Neural crest cell (in vitro differentiated cells): ENCODE data around the gene PA2G4. TPM values are rescaled to one million over a fixed set of nuclear protein-coding genes. Genes with fewer than 3 reads are reported as not detected.
A peak's percentile ranks its signal among the peaks of the same experiment; 100 is the strongest.

Experiments used
- DNase-seq: peaks from one replicate; pipeline ENCODE4 v3.0.0; 2021; ENCODE audit warnings: low read depth, mixed read lengths, low spot score
- H3K27ac Mint-ChIP-seq: one replicate; pipeline ENCODE4 v1.8.0; 2021; ENCODE audit warnings: mild to moderate bottlenecking, mixed read lengths; ENCODE audit not compliant: unreplicated experiment
- H3K27me3 Mint-ChIP-seq: 2 replicates; pipeline ENCODE4 v1.8.0; 2021; ENCODE audit warnings: low read depth, mild to moderate bottlenecking, mixed read lengths
- H3K36me3 Mint-ChIP-seq: 2 replicates; pipeline ENCODE4 v1.8.0; 2021; ENCODE audit warnings: low read depth, mild to moderate bottlenecking, mixed read lengths
- H3K4me1 Mint-ChIP-seq: 2 replicates; pipeline ENCODE4 v1.8.0; 2021; ENCODE audit warnings: mixed read lengths
- H3K4me3 Mint-ChIP-seq: one replicate; pipeline ENCODE4 v1.8.0; 2021; ENCODE audit warnings: mild to moderate bottlenecking, mixed read lengths
- H3K9me3 Mint-ChIP-seq: 2 replicates; pipeline ENCODE4 v1.8.0; 2021; ENCODE audit warnings: mixed read lengths
- CTCF ChIP-seq: fragments of 200-600 bp; sonication (generic); conservative IDR thresholded peaks from 2 replicates; pipeline ENCODE4 v1.5.0; 2021; ENCODE audit warnings: antibody characterized with exemption, mild to moderate bottlenecking
- total RNA-seq: library from RNA; stranded (reverse); gene quantifications from 2 replicates; pipeline ENCODE4 v1.2.1, GENCODE V29; 2021

PA2G4 gene
- total RNA-seq, 1 donor from 2014 or later: 201 TPM

GRCh38 chr12:56081393-56082347, 22.7 kb upstream of the PA2G4 start:
- TF ChIP-seq CTCF: no peak
- Mint-ChIP-seq H3K4me3 (peak overlapping the region; percentile 96), H3K27me3 (peaks cover 41% of the 10 kb centered on the region), H3K36me3 (peaks cover 8% of the 10 kb centered on the region), H3K9me3 (no peaks in the 10 kb centered on the region), H3K27ac (peak overlapping the region; percentile 97), H3K4me1 (peaks cover 43% of the 10 kb centered on the region)
- peak; percentile 47 for DNase-seq

GRCh38 chr12:56082382-56082781, 22.0 kb upstream of the PA2G4 start:
- peaks cover 43% of the 10 kb centered on the region for H3K4me1 Mint-ChIP-seq
- peaks cover 8% of the 10 kb centered on the region for H3K36me3 Mint-ChIP-seq
- no peak for TF ChIP-seq CTCF
- H3K27me3 Mint-ChIP-seq: peaks cover 41% of the 10 kb centered on the region
- H3K9me3 Mint-ChIP-seq: no peaks in the 10 kb centered on the region
- DNase-seq: peak; percentile 6
- peak overlapping the region; percentile 27 for H3K27ac Mint-ChIP-seq
- peak overlapping the region; percentile 96 for H3K4me3 Mint-ChIP-seq

DNA sequence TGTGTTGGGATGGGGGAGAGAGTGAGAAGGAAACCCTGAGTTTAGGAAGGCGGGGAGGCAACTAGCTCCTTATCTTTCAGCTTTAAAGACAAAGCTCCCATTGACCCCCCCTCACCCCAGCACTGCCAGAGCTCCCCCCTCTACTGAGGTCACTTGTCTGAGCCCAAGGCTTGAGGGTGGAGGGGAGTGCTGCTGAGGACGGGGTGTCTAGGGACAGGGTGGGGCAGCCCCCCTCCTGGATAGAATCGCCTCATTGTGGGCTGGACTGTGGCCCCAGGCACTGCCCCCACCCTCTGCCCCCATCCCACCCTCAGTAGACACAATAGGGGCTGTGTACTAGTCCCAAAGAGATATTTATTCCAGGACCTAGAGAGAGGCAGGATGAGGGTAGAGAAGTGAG, 21.4 kb upstream of the PA2G4 start:
- Mint-ChIP-seq H3K9me3 (no peaks in the 10 kb centered on the region), H3K4me3 (peak overlapping the region; percentile 96), H3K27me3 (peaks cover 41% of the 10 kb centered on the region), H3K36me3 (peaks cover 8% of the 10 kb centered on the region), H3K27ac (peak overlapping the region; percentile 29), H3K4me1 (peaks cover 43% of the 10 kb centered on the region)
- no peak for TF ChIP-seq CTCF
- peak; percentile 40 for DNase-seq

GRCh38 chr12:56084958-56085543, 19.3 kb upstream of the PA2G4 start:
- Mint-ChIP-seq H3K27me3 (peaks cover 27% of the 10 kb centered on the region), H3K27ac (no peak overlapping the region), H3K4me3 (peak overlapping the region; percentile 17), H3K4me1 (peaks cover 37% of the 10 kb centered on the region), H3K9me3 (no peaks in the 10 kb centered on the region), H3K36me3 (peaks cover 8% of the 10 kb centered on the region)
- peak; percentile 45 for TF ChIP-seq CTCF
- no peak for DNase-seq

- Mint-ChIP-seq H3K4me3 (no peak overlapping the region), H3K27me3 (peaks cover 17% of the 10 kb centered on the region), H3K9me3 (no peaks in the 10 kb centered on the region), H3K36me3 (peaks cover 8% of the 10 kb centered on the region), H3K27ac (no peak overlapping the region), H3K4me1 (peaks cover 32% of the 10 kb centered on the region)
- no peak for TF ChIP-seq CTCF
- no peak for DNase-seq
Observed at GRCh38 chr12:56086096-56086495, 18.3 kb upstream of the PA2G4 start.
